22Rv1 (cell line): ENCODE measurements around the gene HCFC1.

ENCODE experiments used
- ZFX ChIP-seq: fragments of 450-650 bp; IDR thresholded peaks from 2 replicates; pipeline ENCODE4 v1.6.1; 2017; ENCODE audit warnings: antibody characterized with exemption, borderline replicate concordance
- TF ChIP-seq, protein P1 (sequence below): fragments of 450-650 bp; IDR thresholded peaks from 2 replicates; pipeline ENCODE4 v1.5.1; 2017; ENCODE audit warnings: mild to moderate bottlenecking

DNA sequence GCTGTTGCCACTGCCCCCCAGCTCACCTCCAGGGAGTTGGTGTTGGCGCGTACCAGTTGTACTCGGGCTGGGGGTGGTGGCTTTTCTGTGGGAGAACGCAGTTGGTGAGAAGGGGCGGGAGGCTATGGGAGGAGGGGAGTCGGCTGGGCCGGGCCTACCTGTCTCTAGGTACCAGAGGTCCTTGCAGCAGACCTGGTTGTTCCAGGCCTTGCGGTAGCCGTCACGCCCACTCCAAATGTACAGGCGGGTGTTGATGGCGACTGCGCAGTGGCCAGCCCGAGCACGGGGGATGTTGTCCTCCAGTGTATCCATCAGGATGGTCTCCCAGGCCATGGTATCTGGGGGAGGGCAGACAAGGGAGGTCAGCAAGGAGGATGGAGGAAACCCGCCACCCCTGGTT, 11.5 kb downstream of the HCFC1 start:
- TF ChIP-seq, protein P1, sequence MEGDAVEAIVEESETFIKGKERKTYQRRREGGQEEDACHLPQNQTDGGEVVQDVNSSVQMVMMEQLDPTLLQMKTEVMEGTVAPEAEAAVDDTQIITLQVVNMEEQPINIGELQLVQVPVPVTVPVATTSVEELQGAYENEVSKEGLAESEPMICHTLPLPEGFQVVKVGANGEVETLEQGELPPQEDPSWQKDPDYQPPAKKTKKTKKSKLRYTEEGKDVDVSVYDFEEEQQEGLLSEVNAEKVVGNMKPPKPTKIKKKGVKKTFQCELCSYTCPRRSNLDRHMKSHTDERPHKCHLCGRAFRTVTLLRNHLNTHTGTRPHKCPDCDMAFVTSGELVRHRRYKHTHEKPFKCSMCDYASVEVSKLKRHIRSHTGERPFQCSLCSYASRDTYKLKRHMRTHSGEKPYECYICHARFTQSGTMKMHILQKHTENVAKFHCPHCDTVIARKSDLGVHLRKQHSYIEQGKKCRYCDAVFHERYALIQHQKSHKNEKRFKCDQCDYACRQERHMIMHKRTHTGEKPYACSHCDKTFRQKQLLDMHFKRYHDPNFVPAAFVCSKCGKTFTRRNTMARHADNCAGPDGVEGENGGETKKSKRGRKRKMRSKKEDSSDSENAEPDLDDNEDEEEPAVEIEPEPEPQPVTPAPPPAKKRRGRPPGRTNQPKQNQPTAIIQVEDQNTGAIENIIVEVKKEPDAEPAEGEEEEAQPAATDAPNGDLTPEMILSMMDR, result no peak
- TF ChIP-seq ZFX, result no peak
